ENCODE results near the gene PCDHA13.

DNA sequence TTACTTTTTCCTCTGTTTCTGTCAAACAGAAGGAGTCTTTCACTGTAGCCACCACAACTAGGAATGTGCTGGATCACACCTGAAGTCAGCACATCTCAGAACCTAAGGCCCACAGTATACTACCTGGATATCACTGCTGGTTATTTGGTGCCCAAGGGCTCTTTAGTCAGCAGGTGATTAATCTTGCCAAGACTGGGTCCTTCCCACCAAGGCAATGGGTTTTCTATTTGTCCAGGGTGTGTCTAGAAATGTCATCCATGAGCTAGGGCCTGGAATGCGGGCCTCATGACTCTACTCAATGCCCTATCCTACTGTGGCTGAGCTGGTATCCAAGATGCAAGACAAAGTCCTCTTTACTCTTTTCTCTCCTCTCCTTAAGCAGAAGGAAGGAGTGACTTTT is 34.4 kb downstream of the PCDHA13 start:
- TF ChIP-seq, protein P1, sequence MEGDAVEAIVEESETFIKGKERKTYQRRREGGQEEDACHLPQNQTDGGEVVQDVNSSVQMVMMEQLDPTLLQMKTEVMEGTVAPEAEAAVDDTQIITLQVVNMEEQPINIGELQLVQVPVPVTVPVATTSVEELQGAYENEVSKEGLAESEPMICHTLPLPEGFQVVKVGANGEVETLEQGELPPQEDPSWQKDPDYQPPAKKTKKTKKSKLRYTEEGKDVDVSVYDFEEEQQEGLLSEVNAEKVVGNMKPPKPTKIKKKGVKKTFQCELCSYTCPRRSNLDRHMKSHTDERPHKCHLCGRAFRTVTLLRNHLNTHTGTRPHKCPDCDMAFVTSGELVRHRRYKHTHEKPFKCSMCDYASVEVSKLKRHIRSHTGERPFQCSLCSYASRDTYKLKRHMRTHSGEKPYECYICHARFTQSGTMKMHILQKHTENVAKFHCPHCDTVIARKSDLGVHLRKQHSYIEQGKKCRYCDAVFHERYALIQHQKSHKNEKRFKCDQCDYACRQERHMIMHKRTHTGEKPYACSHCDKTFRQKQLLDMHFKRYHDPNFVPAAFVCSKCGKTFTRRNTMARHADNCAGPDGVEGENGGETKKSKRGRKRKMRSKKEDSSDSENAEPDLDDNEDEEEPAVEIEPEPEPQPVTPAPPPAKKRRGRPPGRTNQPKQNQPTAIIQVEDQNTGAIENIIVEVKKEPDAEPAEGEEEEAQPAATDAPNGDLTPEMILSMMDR (optimal IDR thresholded peaks at IDR 0.05 in 1 of 3, IDR thresholded peaks at IDR 0.05 in 1 of 3, conservative IDR thresholded peaks at IDR 0.05 in 1 of 3; ENCODE audit: extremely low read depth in 1 of 3, insufficient read depth in 2 of 3, low read length in 3 of 3): no peak
- TF ChIP-seq EZH2 (IDR thresholded peaks at IDR 0.05; ENCODE audit: low read length): no peak
